ENCODE measurements around the gene RFT1.

Gene RFT1

GRCh38 chr3:53120336-53120735, 9.9 kb downstream of the RFT1 start:
- FAIRE-seq: no peak

GRCh38 chr3:53116956-53117355, 13.3 kb downstream of the RFT1 start:
- FAIRE-seq: no peak

- FAIRE-seq: no peak
Observed at GRCh38 chr3:53114412-53115074, 15.7 kb downstream of the RFT1 start.

GRCh38 chr3:53114011-53114400, 16.2 kb downstream of the RFT1 start:
- FAIRE-seq: no peak

- FAIRE-seq: no peak
Observed at GRCh38 chr3:53113293-53114010, 16.8 kb downstream of the RFT1 start.

GRCh38 chr3:53111822-53112221, 18.4 kb downstream of the RFT1 start:
- FAIRE-seq: no peak

- FAIRE-seq: no peak
Observed at GRCh38 chr3:53109891-53110771, 20.1 kb downstream of the RFT1 start.

GRCh38 chr3:53109190-53109589, 21.0 kb downstream of the RFT1 start:
- no peak for FAIRE-seq

GRCh38 chr3:53104762-53105161, 25.5 kb downstream of the RFT1 start:
- FAIRE-seq: no peak

GRCh38 chr3:53103397-53104296, 26.6 kb downstream of the RFT1 start:
- no peak for FAIRE-seq

- FAIRE-seq: no peak
Observed at GRCh38 chr3:53102601-53103147, 27.6 kb downstream of the RFT1 start.

- no peak for FAIRE-seq
Observed at GRCh38 chr3:53101956-53102355, 28.3 kb downstream of the RFT1 start.

GRCh38 chr3:53100818-53101466, 29.3 kb downstream of the RFT1 start:
- FAIRE-seq: no peak

GRCh38 chr3:53097887-53098286, 32.3 kb downstream of the RFT1 start:
- no peak for FAIRE-seq

GRCh38 chr3:53092942-53093341, 37.3 kb downstream of the RFT1 start:
- FAIRE-seq: no peak

- no peak for FAIRE-seq
Observed at GRCh38 chr3:53092216-53092615, 38.0 kb downstream of the RFT1 start.

- no peak for FAIRE-seq
Observed at GRCh38 chr3:53091011-53091410, 39.2 kb downstream of the RFT1 start.

GRCh38 chr3:53089511-53089910, 40.7 kb downstream of the RFT1 start:
- no peak for FAIRE-seq

GRCh38 chr3:53085476-53085875, 44.8 kb downstream of the RFT1 start:
- FAIRE-seq: no peak

GRCh38 chr3:53084310-53085001, 45.8 kb downstream of the RFT1 start:
- no peak for FAIRE-seq

GRCh38 chr3:53083949-53084309, 46.3 kb downstream of the RFT1 start:
- no peak for FAIRE-seq
